ENCODE measurements around the gene RHOF.
A peak's percentile ranks its signal among the peaks of the same experiment; 100 is the strongest.

RHOF gene, protein sequence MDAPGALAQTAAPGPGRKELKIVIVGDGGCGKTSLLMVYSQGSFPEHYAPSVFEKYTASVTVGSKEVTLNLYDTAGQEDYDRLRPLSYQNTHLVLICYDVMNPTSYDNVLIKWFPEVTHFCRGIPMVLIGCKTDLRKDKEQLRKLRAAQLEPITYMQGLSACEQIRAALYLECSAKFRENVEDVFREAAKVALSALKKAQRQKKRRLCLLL

DNA sequence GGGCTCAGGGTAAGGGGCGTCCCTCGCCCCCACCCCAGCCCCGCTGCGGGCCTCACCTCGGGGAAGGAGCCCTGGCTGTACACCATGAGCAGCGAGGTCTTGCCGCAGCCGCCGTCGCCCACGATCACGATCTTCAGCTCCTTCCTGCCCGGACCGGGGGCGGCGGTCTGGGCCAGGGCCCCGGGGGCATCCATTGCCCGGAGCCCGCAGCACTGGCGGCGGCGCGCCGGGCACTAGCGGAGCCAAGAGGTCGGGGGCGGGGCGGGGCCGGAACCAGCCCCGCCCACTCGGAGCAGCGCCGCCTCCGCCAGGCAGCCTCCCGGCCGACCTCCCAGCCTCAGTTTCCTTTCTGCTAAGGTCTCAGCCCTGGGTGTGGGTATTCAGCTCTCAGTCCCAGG, at the start of gene RHOF:
RHOF (minus strand) TSS at position 249 of the 398 bp plus-strand sequence; CDS start at position 194, 55 bp downstream.
- DNase-seq = peak; percentile 72

- peak; percentile 40 for DNase-seq
Measured at GRCh38 chr12:121839993-121840761, 46.7 kb upstream of the RHOF start.

DNA sequence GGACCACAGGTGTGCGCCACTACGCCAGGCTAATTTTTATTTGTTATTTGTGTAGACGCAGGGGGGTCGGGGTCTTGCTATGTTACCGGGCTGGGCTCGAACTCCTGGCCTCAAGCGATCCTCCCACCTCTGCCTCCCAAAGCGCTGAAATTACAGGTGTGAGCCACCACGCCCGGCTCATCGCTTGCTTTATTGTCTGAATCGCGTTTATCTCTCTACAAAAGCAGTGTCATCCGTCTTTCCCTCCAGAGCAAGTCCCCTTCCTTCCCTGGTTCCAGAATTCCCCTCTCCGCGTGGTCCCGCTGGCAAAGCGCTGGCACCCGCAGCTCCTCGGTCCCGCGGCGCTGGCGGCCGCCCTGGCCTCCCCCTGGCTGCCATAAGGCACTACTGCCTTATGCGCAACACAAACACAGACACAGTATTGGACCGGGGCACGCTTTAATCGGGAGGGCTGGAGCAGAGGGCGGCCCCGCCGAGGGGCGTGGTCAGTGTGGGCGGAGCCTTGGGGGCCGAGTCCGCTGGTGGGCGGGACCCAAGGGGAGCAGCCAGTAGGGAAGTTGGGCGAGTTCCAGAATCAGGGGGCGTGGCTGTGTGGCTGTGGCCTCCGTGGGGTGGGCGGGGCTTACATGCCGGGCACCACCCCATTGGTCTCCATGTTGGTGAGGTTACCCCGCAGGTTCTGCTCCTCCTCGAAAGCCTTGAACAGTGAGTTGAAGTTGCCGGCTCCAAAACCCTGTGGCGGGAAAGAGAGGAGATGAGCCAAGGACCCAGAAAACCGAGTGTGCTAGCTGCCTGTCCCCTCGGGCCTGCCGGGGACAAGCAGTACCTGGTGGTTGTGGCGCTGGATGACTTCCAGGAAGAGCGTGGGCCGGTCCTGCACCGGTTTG, 45.9 kb upstream of the RHOF start:
- peak; percentile 100 for DNase-seq

DNA sequence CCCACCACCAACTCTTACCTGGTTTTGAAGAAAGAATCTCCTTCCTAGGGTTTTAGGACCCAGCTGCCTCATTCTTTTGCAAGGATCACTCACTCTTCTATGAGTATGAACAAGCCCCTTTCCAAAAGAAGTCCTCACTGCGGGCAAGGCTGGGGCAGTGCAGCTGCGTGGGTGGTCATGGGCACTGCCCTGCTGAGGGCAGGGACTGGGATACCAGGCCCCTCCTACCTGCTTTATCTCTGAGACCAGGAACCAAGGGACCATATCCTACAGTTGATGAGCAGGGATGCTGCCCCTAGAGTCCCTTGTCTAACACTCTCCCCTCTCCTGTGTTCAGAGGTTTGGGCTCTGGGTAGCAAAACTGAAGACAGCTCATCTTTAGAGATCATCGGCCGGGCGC, 44.6 kb upstream of the RHOF start:
- no peak for DNase-seq

GRCh38 chr12:121837680-121838079, 44.2 kb upstream of the RHOF start:
- DNase-seq = no peak

DNA sequence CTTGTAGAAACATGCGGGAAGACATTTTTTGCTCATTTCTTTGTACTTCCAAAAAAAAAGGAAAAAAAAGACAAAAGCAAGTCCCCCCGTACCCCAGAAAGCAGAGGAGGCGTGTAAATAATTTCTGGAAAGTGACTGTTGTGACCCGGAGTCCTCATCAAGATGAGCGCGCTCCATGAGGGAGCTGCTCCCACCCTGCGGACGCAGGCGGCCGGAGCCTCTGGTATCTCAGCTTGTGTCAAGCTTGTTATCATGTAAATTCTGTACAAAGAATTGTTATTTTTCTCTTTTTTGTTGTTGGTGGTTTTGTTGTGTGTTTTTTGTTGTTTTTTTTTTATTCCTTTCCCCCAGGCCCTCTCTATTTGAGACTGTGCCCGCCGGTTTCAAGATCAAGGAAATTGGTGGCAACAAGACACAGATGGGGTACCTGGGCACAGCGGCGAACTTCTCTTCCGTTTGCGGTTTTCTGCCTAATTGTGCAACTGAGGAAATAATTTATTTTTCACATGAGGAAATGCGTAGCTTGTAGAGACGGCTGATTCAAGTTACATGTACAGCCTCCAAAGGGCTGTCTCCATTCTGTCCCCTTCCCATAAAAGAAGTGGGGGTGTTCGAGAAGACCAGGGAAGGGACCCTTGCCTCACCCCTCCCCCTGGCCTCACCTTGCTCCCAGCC, 38.2 kb upstream of the RHOF start:
- DNase-seq = no peak

- no peak for DNase-seq
Measured at GRCh38 chr12:121830588-121831265, 37.2 kb upstream of the RHOF start.

- no peak for DNase-seq
Measured at GRCh38 chr12:121830134-121830533, 36.6 kb upstream of the RHOF start.

DNA sequence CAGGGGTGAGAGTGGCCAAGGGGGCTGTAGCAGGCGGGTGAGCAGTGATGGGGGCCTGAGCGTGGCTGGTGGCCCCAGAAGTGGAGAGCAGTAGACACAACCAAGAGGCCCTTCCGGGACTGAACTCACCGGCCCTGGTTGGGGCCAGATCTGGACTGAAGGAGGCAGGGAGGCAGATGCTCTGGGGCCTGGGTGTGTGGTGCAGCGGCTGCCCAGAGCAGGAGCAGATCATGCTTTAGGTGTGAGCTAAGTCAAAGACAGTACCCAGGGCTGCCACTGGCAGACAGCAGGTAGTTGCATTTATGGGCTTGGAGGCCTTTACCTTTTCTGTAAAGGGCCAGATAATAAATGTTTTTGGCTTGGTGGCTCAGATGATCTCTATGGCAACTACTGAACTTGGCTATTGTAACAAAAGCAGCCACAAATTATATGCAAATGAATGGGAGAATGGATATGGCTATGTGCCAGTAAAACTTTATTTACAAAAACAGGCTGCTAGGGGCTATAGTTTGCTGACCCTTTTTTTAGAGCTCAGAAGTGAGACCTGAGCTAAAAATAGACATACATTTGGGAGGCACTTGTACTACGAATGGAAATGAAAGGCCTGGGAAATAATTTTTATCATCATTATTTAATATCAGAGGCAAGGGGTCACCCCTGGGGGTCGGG, 35.9 kb upstream of the RHOF start:
- DNase-seq = no peak

GRCh38 chr12:121828826-121829225, 35.3 kb upstream of the RHOF start:
- no peak for DNase-seq

- no peak for DNase-seq
Measured at GRCh38 chr12:121828306-121828705, 34.8 kb upstream of the RHOF start.

GRCh38 chr12:121827351-121828099, 34.0 kb upstream of the RHOF start:
- no peak for DNase-seq

- DNase-seq = no peak
Measured at GRCh38 chr12:121826318-121827150, 33.0 kb upstream of the RHOF start.

GRCh38 chr12:121825041-121825523, 31.6 kb upstream of the RHOF start:
- DNase-seq = no peak

GRCh38 chr12:121823727-121824115, 30.2 kb upstream of the RHOF start:
- DNase-seq = no peak

DNA sequence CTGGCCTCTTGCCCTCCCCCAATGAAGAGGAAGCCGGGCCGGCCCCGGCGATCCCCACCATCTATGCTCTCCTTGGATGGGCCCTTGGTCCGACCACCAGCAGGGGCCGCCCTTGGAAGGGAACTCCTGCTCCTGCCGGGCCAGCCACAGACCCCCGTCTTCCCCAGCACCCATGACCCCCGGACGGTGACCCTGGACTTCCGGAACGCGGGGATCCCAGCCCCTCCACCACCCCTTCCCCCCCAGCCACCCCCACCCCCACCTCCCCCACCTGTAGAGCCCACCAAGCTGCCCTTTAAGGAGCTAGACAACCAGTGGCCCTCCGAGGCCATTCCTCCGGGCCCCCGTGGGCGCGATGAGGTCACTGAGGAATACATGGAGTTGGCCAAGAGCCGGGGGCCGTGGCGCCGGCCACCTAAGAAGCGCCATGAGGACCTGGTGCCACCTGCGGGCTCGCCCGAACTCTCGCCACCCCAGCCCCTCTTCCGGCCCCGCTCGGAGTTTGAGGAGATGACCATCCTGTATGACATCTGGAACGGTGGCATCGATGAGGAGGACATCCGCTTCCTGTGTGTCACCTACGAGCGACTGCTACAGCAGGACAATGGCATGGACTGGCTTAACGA, 29.7 kb upstream of the RHOF start:
- DNase-seq = no peak

GRCh38 chr12:121822393-121823100, 29.1 kb upstream of the RHOF start:
- no peak for DNase-seq

- no peak for DNase-seq
Measured at GRCh38 chr12:121820056-121820455, 26.6 kb upstream of the RHOF start.
